DOHH2 (cell line): ENCODE results near the gene CYP21A2.
"Not testable (repeated sequence)": the region's sequence is repeated elsewhere in the genome, so short reads cannot be mapped to it uniquely, and the experiment has no call there.

Experiments used
- H3F3A ChIP-seq: fragments of 200-600 bp; sonication (generic), shearing (Covaris generic); 2 replicates; pipeline ENCODE4 v1.6.0; 2016; ENCODE audit warnings: antibody characterized with exemption, mild to moderate bottlenecking; ENCODE audit not compliant: control insufficient read depth, insufficient read depth
- H3K27ac ChIP-seq: fragments of 200-600 bp; sonication (generic); 2 replicates; pipeline ENCODE4 v1.5.1; 2014; ENCODE audit warnings: low read depth, mild to moderate bottlenecking, low read length, moderate library complexity
- H3K27me3 ChIP-seq: fragments of 200-600 bp; sonication (generic); 2 replicates; pipeline ENCODE4 v1.6.1; 2014; ENCODE audit warnings: mild to moderate bottlenecking, low read length, mixed read lengths; ENCODE audit not compliant: control insufficient read depth
- H3K36me3 ChIP-seq: fragments of 200-600 bp; sonication (generic); 2 replicates; pipeline ENCODE4 v1.6.1; 2014; ENCODE audit warnings: mild to moderate bottlenecking, low read length, moderate library complexity, mixed read lengths; ENCODE audit not compliant: control insufficient read depth
- H3K4me1 ChIP-seq: fragments of 200-600 bp; sonication (generic); 2 replicates; pipeline ENCODE4 v1.6.1; 2014; ENCODE audit warnings: mild to moderate bottlenecking, low read length, mixed read lengths; ENCODE audit not compliant: control insufficient read depth
- H3K4me2 ChIP-seq: fragments of 200-600 bp; sonication (generic); 2 replicates; pipeline ENCODE4 v1.6.0; 2014; ENCODE audit warnings: mild to moderate bottlenecking, low read length, moderate library complexity
- H3K4me3 ChIP-seq: fragments of 200-600 bp; sonication (generic); 2 replicates; pipeline ENCODE4 v1.5.1; 2014; ENCODE audit warnings: mild to moderate bottlenecking, low read length, mixed read lengths
- H3K79me2 ChIP-seq: fragments of 200-600 bp; sonication (generic); 2 replicates; pipeline ENCODE4 v1.6.1; 2014; ENCODE audit warnings: mild to moderate bottlenecking, low read length, mixed read lengths; ENCODE audit not compliant: control insufficient read depth
- H3K9me2 ChIP-seq: fragments of 200-600 bp; sonication (generic); replicated peaks from 2 replicates; pipeline ENCODE4 v1.6.1; 2014; ENCODE audit warnings: mild to moderate bottlenecking, low read length, mixed read lengths; ENCODE audit not compliant: control insufficient read depth
- H3K9me3 ChIP-seq: fragments of 200-600 bp; sonication (generic); 2 replicates; pipeline ENCODE4 v1.6.1; 2014; ENCODE audit warnings: antibody characterized with exemption, low read length, mixed read lengths; ENCODE audit not compliant: control insufficient read depth, insufficient read depth
- H4K20me1 ChIP-seq: fragments of 200-600 bp; sonication (generic); 2 replicates; pipeline ENCODE4 v1.6.0; 2014; ENCODE audit warnings: low read depth, mild to moderate bottlenecking, antibody characterized with exemption, low read length, moderate library complexity; ENCODE audit not compliant: control insufficient read depth, insufficient read depth
- EZH2phosphoT487 ChIP-seq: fragments of 200-600 bp; sonication (generic); IDR thresholded peaks from 2 replicates; pipeline ENCODE4 v1.6.1; 2017; ENCODE audit warnings: borderline replicate concordance, mild to moderate bottlenecking, antibody characterized with exemption, low read length, moderate library complexity, mixed read lengths
- TF ChIP-seq, protein P1 (sequence below): fragments of 200-600 bp; sonication (generic); IDR thresholded peaks from one replicate; pipeline ENCODE4 v1.5.1; 2014; ENCODE audit warnings: antibody characterized with exemption, mild to moderate bottlenecking, low read depth, low read length; ENCODE audit not compliant: poor library complexity, severe bottlenecking

Gene CYP21A2

DNA sequence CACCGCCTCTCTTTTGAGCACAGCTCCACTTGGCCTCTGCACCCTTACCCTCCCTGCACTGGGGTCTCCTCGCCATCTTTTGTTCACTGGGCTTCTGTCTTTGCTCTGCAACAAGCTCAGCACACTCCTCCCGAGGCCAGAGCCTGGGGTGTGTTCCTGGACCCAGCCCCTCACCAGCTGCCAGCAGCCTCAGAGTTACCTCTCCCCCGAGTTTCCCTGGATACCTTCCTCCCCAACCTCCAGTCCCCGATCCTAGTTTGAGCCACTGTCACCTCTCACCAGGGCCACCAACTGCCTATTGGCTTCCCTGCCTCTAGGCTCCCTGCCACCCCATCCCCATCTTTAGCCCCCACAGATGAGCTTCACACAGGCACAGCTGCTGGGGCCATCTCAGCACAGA is 12.3 kb downstream of the CYP21A2 start:
- TF ChIP-seq EZH2phosphoT487 = no peak
- TF ChIP-seq, protein P1, sequence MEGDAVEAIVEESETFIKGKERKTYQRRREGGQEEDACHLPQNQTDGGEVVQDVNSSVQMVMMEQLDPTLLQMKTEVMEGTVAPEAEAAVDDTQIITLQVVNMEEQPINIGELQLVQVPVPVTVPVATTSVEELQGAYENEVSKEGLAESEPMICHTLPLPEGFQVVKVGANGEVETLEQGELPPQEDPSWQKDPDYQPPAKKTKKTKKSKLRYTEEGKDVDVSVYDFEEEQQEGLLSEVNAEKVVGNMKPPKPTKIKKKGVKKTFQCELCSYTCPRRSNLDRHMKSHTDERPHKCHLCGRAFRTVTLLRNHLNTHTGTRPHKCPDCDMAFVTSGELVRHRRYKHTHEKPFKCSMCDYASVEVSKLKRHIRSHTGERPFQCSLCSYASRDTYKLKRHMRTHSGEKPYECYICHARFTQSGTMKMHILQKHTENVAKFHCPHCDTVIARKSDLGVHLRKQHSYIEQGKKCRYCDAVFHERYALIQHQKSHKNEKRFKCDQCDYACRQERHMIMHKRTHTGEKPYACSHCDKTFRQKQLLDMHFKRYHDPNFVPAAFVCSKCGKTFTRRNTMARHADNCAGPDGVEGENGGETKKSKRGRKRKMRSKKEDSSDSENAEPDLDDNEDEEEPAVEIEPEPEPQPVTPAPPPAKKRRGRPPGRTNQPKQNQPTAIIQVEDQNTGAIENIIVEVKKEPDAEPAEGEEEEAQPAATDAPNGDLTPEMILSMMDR = no peak
- no peak overlapping the region for H3K27ac ChIP-seq
- H3K9me2 ChIP-seq = no peaks in the 10 kb centered on the region
- H3K27me3 ChIP-seq = peaks cover 7% of the 10 kb centered on the region; the same call in 1 of the 2 replicates
- no peaks in the 10 kb centered on the region for H3K79me2 ChIP-seq
- no peaks in the 10 kb centered on the region for H3K36me3 ChIP-seq
- H4K20me1 ChIP-seq = no peaks in the 10 kb centered on the region
- H3K9me3 ChIP-seq = no peaks in the 10 kb centered on the region
- H3K4me3 ChIP-seq = no peak overlapping the region
- H3K4me1 ChIP-seq = no peaks in the 10 kb centered on the region
- H3K4me2 ChIP-seq = no peak overlapping the region
- H3F3A ChIP-seq = no peaks in the 10 kb centered on the region

DNA sequence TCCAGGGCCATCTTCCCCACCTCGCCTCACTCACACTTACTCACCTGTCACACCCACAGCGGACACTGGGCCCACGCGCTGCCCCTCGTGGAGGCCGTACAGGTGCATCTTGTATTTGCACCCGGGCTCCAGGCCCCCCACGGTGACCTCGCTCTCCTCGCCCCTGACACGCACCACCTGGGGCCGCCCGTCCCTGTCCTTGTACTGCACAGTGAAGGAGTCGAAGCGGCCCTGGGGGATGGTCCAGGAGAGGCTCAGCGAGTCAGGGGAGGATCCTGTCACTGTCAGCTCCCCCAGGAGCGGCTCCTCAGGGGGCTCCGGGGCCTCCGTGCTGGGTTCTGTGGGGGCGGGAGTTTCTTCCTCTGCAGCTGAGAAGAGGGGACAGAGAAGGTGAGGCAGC is 14.4 kb downstream of the CYP21A2 start:
- H3K9me2 ChIP-seq, H3K4me2 ChIP-seq, H3K4me3 ChIP-seq, H3K79me2 ChIP-seq, H3K9me3 ChIP-seq, H3F3A ChIP-seq, H3K4me1 ChIP-seq, H4K20me1 ChIP-seq, H3K36me3 ChIP-seq, H3K27ac ChIP-seq, H3K27me3 ChIP-seq: not testable (repeated sequence)

DNA sequence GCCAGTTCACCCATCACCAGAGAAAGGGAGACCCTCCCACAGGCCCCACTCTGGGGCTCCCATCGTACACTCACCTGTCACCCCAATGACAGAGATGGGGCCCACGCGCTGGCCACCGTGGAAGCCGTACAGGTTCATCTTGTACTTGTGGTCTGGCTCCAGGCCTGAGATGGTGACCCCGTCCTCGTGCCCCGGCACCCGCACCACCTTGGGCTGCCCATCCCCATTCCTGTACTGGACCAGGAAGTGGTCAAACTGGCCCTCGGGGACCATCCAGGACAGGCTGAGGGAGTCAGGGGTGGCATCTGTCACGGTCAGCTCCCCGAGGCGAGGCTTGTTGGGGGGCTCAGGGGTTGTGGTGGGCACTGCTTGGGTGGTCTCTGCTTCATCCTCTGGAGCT is 15.1 kb downstream of the CYP21A2 start:
- not testable (repeated sequence) for H3K9me3 ChIP-seq, H3K4me2 ChIP-seq, H3F3A ChIP-seq, H3K9me2 ChIP-seq, H3K4me3 ChIP-seq, H3K4me1 ChIP-seq, H3K27me3 ChIP-seq, H4K20me1 ChIP-seq, H3K79me2 ChIP-seq, H3K27ac ChIP-seq, H3K36me3 ChIP-seq

DNA sequence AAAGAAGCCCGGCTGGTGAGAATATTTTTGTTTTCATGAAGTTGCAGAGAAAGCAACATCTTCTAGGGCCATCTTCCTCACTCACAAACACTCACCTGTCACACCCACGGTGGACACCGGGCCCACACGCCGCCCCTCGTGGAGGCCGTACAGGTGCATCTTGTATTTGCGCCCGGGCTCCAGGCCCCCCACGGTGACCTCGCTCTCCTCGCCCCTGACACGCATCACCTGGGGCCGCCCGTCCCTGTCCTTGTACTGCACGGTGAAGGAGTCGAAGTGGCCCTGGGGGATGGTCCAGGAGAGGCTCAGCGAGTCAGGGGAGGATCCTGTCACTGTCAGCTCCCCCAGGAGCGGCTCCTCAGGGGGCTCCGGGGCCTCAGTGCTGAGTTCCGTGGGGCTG is 17.5 kb downstream of the CYP21A2 start:
- not testable (repeated sequence) for H3K4me3 ChIP-seq, H3K36me3 ChIP-seq

DNA sequence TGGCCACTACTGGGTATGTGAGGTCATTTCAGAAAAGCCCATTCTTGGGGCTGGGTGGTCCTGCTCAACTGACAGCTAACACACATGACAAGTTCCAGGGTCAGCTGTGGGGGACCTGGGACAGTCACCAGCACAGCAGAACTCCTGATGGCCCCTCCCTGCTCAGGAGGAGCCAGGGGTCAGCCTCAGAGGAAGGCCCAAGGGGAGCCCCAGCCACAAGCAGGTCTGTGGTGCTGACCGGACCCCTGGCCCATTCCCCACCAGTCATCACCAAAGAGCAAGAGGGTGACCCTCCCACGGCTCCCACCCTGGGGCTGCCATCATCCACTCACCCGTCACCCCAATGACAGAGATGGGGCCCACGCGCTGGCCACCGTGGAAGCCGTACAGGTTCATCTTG is 18.0 kb downstream of the CYP21A2 start:
- no peaks in the 10 kb centered on the region for H4K20me1 ChIP-seq
- no peaks in the 10 kb centered on the region for H3K9me3 ChIP-seq
- no peak overlapping the region for H3K4me3 ChIP-seq

More for the DNA sequence above, 17.5 kb downstream of the CYP21A2 start:
- not testable (repeated sequence) for H3K27ac ChIP-seq, H3K27me3 ChIP-seq, H4K20me1 ChIP-seq, H3K79me2 ChIP-seq, H3K9me3 ChIP-seq, H3K4me1 ChIP-seq, H3F3A ChIP-seq, H3K4me2 ChIP-seq, H3K9me2 ChIP-seq

More for the DNA sequence above, 18.0 kb downstream of the CYP21A2 start:
- H3K9me2 ChIP-seq = no peaks in the 10 kb centered on the region
- no peaks in the 10 kb centered on the region for H3K79me2 ChIP-seq
- H3K4me1 ChIP-seq = no peaks in the 10 kb centered on the region
- TF ChIP-seq, protein P1 = no peak
- no peak for TF ChIP-seq EZH2phosphoT487
- H3K4me2 ChIP-seq = no peak overlapping the region
- no peak overlapping the region for H3K27ac ChIP-seq
- no peaks in the 10 kb centered on the region for H3F3A ChIP-seq
- peaks cover under 1% of the 10 kb centered on the region; the same call in 1 of the 2 replicates for H3K27me3 ChIP-seq
- H3K36me3 ChIP-seq = no peaks in the 10 kb centered on the region
